PFSK-1 (cell line): ENCODE results near the gene CATSPER1.

Source experiments
- FOXP2 ChIP-seq: optimal IDR thresholded peaks from 2 replicates; pipeline ENCODE3; 2011; ENCODE audit warnings: borderline replicate concordance, control low read depth, inconsistent platforms; ENCODE audit not compliant: insufficient read depth; ENCODE audit errors: extremely low read length, extremely low read depth
- POLR2AphosphoS5 ChIP-seq: IDR thresholded peaks from 2 replicates; pipeline ENCODE4 v1.6.1; 2012; ENCODE audit warnings: low read depth, mild to moderate bottlenecking, control low read depth, low read length, moderate library complexity
- SIN3A ChIP-seq: IDR thresholded peaks from 2 replicates; pipeline ENCODE4 v1.6.1; 2012; ENCODE audit warnings: mild to moderate bottlenecking, low read length, moderate library complexity, borderline replicate concordance; ENCODE audit not compliant: insufficient read depth
- TAF1 ChIP-seq: IDR thresholded peaks from 2 replicates; pipeline ENCODE4 v1.6.1; 2012; ENCODE audit warnings: low read length, control low read depth, borderline replicate concordance; ENCODE audit not compliant: insufficient read depth
- TF ChIP-seq, protein P1 (sequence below), 2 experiments: IDR thresholded peaks; 2 replicates each; pipeline versions ENCODE4 v1.6.1 to v1.8.0; 2011 to 2012; ENCODE audit warnings: low read depth in 2 of 2, low read length in 2 of 2, control low read depth in 1 of 2, inconsistent platforms in 1 of 2, mild to moderate bottlenecking in 1 of 2, moderate library complexity in 1 of 2; ENCODE audit not compliant: insufficient read depth in 1 of 2

DNA sequence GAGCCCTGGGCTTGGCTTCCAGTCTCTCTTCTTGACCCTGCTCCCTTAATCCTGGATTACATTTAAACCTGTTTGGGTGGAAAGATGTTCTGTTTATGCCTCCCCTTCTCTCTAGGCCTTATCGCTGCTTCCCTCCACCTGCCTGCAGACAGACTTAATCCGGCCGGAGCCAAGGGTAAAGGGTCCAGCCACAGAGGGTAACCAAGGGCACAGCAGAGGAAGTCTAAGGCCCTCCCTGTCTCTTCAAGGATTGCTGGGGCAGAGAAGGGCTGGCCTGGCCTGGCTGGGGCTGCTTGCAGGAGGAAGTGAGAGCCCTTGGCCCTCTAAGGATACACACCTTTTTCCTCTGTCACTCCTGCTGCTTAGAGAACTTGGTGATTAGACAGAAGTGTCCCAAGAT, 20.6 kb upstream of the CATSPER1 start:
- TF ChIP-seq TAF1 (no peak), POLR2AphosphoS5 (no peak), FOXP2 (no peak), SIN3A (no peak)
- TF ChIP-seq, protein P1, sequence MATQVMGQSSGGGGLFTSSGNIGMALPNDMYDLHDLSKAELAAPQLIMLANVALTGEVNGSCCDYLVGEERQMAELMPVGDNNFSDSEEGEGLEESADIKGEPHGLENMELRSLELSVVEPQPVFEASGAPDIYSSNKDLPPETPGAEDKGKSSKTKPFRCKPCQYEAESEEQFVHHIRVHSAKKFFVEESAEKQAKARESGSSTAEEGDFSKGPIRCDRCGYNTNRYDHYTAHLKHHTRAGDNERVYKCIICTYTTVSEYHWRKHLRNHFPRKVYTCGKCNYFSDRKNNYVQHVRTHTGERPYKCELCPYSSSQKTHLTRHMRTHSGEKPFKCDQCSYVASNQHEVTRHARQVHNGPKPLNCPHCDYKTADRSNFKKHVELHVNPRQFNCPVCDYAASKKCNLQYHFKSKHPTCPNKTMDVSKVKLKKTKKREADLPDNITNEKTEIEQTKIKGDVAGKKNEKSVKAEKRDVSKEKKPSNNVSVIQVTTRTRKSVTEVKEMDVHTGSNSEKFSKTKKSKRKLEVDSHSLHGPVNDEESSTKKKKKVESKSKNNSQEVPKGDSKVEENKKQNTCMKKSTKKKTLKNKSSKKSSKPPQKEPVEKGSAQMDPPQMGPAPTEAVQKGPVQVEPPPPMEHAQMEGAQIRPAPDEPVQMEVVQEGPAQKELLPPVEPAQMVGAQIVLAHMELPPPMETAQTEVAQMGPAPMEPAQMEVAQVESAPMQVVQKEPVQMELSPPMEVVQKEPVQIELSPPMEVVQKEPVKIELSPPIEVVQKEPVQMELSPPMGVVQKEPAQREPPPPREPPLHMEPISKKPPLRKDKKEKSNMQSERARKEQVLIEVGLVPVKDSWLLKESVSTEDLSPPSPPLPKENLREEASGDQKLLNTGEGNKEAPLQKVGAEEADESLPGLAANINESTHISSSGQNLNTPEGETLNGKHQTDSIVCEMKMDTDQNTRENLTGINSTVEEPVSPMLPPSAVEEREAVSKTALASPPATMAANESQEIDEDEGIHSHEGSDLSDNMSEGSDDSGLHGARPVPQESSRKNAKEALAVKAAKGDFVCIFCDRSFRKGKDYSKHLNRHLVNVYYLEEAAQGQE (IDR thresholded peaks at IDR 0.05; ENCODE audit: insufficient read depth in 1 of 2, low read depth in 2 of 2, low read length in 2 of 2) = no peak
